Panc1 (cell line): Measurements from ENCODE around the gene LRRC49. TPM values are rescaled to one million over a fixed set of nuclear protein-coding genes. Genes with fewer than 3 reads are reported as not detected.
A peak's percentile ranks its signal among the peaks of the same experiment; 100 is the strongest.

Experiments used
- ATAC-seq: fragments of 200-7000 bp; cut with Tn5 transposase; 2 replicates; pipeline ENCODE4 v1.9.1; 2020; ENCODE audit warnings: mild to moderate bottlenecking, moderate library complexity
- Bru-seq: library from RNA; stranded (reverse); fragments of 400-500 nt; gene quantifications from one replicate; lab custom pipeline; 2021; lab: Mats Ljungman, UMichigan
- BruChase-seq, 2 experiments: library from RNA; stranded (reverse); fragments of 400-500 nt; gene quantifications; one replicate each; lab custom pipeline; 2021; lab: Mats Ljungman, UMichigan
- BruUV-seq: library from RNA; stranded (reverse); fragments of 400-500 nt; replicated peaks from 2 replicates; lab custom pipeline; 2021; lab: Mats Ljungman, UMichigan
- CTCF ChIA-PET: fragments of 300-600 bp; sonication (Branson Sonifier 250); formaldehyde crosslinking; loops from one replicate; lab custom pipeline; 2022; ENCODE audit warnings: antibody characterized with exemption; lab: Charles Lee
- POLR2A ChIA-PET: fragments of 300-600 bp; sonication (Branson Sonifier 250); formaldehyde crosslinking; loops from one replicate; lab custom pipeline; 2022; ENCODE audit warnings: antibody characterized with exemption; lab: Charles Lee
- DNase-seq: peaks from one replicate; pipeline ENCODE4 v3.0.0-alpha.2; 2010; ENCODE audit warnings: low read depth, low spot score
- H3K27ac ChIP-seq: 2 replicates; pipeline ENCODE4 v1.5.1; 2011; ENCODE audit warnings: mild to moderate bottlenecking, low read length, inconsistent platforms
- H3K27me3 ChIP-seq: fragments of 200-500 bp; sonication (Bioruptor generic); 2 replicates; pipeline ENCODE4 v1.6.0; 2014; ENCODE audit warnings: low read length, inconsistent platforms; ENCODE audit not compliant: control insufficient read depth, insufficient read depth
- H3K36me3 ChIP-seq: fragments of 200-500 bp; sonication (Bioruptor generic); 2 replicates; pipeline ENCODE4 v1.5.1; 2014; ENCODE audit warnings: inconsistent platforms, mild to moderate bottlenecking, low read length, moderate library complexity; ENCODE audit not compliant: control insufficient read depth, insufficient read depth
- H3K4me1 ChIP-seq: 2 replicates; pipeline ENCODE4 v1.5.1; 2011; ENCODE audit warnings: inconsistent platforms, mild to moderate bottlenecking, low read length, moderate library complexity; ENCODE audit not compliant: control insufficient read depth, insufficient read depth
- H3K4me3 ChIP-seq, 2 experiments: 2 replicates each; pipeline ENCODE4 v1.5.1; 2011 to 2012; ENCODE audit warnings: low read depth in 2 of 2, low read length in 2 of 2, mild to moderate bottlenecking in 2 of 2, inconsistent platforms in 1 of 2, moderate library complexity in 1 of 2
- H3K9me3 ChIP-seq: fragments of 200-500 bp; sonication (Bioruptor generic); 2 replicates; pipeline ENCODE4 v1.5.1; 2014; ENCODE audit warnings: low read depth, mild to moderate bottlenecking, inconsistent platforms, low read length, moderate library complexity; ENCODE audit not compliant: control insufficient read depth, insufficient read depth
- POLR2AphosphoS5 ChIP-seq: IDR thresholded peaks from 2 replicates; pipeline ENCODE4 v1.6.1; 2012; ENCODE audit warnings: mild to moderate bottlenecking, low read depth, low read length, moderate library complexity
- SIN3A ChIP-seq: IDR thresholded peaks from 2 replicates; pipeline ENCODE4 v1.6.1; 2012; ENCODE audit warnings: low read depth, mild to moderate bottlenecking, low read length, moderate library complexity, borderline replicate concordance; ENCODE audit not compliant: insufficient read depth
- TCF7L2 ChIP-seq: IDR thresholded peaks from 2 replicates; pipeline ENCODE4 v1.6.1; 2011; ENCODE audit warnings: mild to moderate bottlenecking, low read depth, low read length, inconsistent platforms
- in situ Hi-C: cut with HindIII; loops from 2 replicates; pipeline ENCODE4 v1.10.0; 2016; ENCODE audit warnings: low sequenced_read_pairs, low pct_unique_long_range_greater_than_20kb
- intact Hi-C: fragments of 100-400 bp; cut with micrococcal nuclease; formaldehyde crosslinking; loops from one replicate; pipeline ENCODE4 v1.10.0; 2022; ENCODE audit not compliant: unreplicated experiment
- long read RNA-seq: library from polyadenylated mRNA; unstranded; transcript quantifications from one replicate; pipeline ENCODE4 v2.0.0, GENCODE V29; 2021; ENCODE audit not compliant: unreplicated experiment
- polyA plus RNA-seq: library from polyadenylated mRNA; unstranded; fragments of >200 nt; gene quantifications from one replicate; pipeline ENCODE4 v1.2.1, GENCODE V29; 2012; ENCODE audit warnings: missing spikeins; ENCODE audit not compliant: insufficient read length
- total RNA-seq: library from RNA; stranded (reverse); gene quantifications from one replicate; pipeline ENCODE4 v1.2.1, GENCODE V29; 2021; ENCODE audit not compliant: unreplicated experiment
- TF ChIP-seq, protein P1 (sequence below), 2 experiments: IDR thresholded peaks; 2 replicates each; pipeline ENCODE4 v1.6.1; 2011 to 2012; ENCODE audit warnings: low read depth in 2 of 2, control low read depth in 1 of 2, low read length in 1 of 2, mild to moderate bottlenecking in 1 of 2, moderate library complexity in 1 of 2; ENCODE audit not compliant: insufficient read depth in 1 of 2
- TF ChIP-seq, protein P2 (sequence below): fragments of 450-650 bp; IDR thresholded peaks from 2 replicates; pipeline ENCODE4 v1.5.1; 2017; ENCODE audit warnings: mild to moderate bottlenecking

The LRRC49 gene, protein sequence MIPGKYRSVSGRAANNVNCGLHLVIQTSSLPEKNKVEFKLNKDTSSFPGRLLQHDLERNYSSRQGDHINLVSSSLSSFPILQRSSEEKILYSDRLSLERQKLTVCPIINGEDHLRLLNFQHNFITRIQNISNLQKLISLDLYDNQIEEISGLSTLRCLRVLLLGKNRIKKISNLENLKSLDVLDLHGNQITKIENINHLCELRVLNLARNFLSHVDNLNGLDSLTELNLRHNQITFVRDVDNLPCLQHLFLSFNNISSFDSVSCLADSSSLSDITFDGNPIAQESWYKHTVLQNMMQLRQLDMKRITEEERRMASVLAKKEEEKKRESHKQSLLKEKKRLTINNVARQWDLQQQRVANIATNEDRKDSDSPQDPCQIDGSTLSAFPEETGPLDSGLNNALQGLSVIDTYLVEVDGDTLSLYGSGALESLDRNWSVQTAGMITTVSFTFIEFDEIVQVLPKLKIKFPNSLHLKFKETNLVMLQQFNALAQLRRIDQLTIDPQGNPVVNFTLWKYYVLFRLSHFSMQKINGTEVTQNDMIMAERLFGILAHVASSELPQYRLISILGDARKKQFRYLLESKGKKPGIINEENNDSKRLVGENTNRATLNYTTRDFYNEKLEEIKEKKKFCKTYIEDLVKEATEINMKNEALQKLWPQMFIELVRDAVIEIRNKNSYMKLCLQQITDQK
- total RNA-seq = 8.3 TPM
- polyA plus RNA-seq = 3.3 TPM
- percentile 56 among the genes with signal in this experiment for Bru-seq, nascent RNA
- percentile 44 among the genes with signal in this experiment for BruChase-seq, experiment 1, labeled RNA remaining after a 2-hour chase
- percentile 44 among the genes with signal in this experiment for BruChase-seq, experiment 2, labeled RNA remaining after a 6-hour chase
- long read RNA-seq, transcript LRRC49-201 (16 exons, 2,784 nt) = major isoform, 6 of 9 reads
- long read RNA-seq, partial matches to known transcripts = 2 of 9 reads
- long read RNA-seq, other reads (novel, unspliced or antisense) = 1 of 9 reads

DNA sequence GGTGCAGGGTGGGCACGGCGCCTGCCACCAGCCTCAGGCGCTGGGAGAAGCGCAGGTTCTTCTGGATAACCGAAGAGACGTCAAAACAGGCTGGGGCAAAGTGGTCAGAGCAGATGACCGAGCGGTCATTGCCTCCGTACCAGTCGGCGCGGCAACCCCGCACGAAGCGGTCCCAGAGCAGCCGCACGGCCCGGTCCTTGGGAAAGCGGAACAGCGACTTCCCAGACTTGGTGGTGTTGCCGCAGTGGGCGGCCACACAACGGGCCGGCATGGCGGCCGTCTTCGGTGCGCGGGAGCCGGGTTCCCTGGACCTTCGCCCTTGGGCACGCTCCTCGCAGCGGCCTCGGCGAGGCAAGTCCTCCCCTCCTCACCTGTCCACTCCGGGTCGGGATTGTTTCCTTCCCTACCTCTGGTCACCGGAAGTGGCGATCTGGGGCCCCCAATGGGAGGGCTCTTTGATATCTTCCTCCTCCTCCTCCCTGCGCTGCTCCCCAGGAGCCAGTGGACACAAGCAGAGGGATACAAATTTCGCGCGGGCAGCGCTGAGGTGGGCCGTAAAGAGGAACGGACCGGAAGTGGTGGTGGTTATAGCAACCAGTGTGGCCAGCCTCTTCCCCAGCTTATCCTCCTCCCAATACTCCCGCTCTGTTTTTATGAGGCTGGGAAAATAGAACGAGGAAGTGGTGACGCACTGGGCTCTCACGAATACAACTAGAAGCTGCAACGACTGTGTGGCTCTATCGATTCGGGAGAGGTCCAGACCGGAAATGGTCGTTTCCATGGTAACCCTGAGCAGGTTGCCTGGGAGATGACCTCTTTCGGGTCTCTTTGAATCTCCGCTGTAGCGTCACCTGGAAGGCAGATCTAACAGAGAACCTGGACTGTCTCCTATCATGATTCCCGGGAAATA lies at the start of gene LRRC49, which contains the start of gene THAP10:
TSS of gene LRRC49 (plus strand) at position 825 of the 910 bp plus-strand sequence. CDS start at position 894, 69 bp downstream.
TSS of gene THAP10 (minus strand) at position 432 of the 910 bp plus-strand sequence. CDS start at position 271, 161 bp downstream.
- Histone ChIP-seq H3K9me3 (no peaks in the 10 kb centered on the region), H3K27me3 (no peaks in the 10 kb centered on the region), H3K36me3 (peaks cover 4% of the 10 kb centered on the region; the same call in 1 of the 2 replicates), H3K4me1 (peaks cover 14% of the 10 kb centered on the region), H3K4me3 (peak within 1 kb of the TSS; percentile 77 to 84), H3K27ac (peak within 1 kb of the TSS; percentile 83)
- DNase-seq = peak; percentile 96
- ChIA-PET CTCF (no interaction called here), POLR2A (interaction anchor here (0.6 kb wide), 2 partner anchors 11 to 46 kb away, joined by 3 to 6 read pairs; no protein-coding TSS in a partner anchor)
- peak; percentile 72 for TF ChIP-seq POLR2AphosphoS5
- peak; percentile 97 for TF ChIP-seq SIN3A
- TF ChIP-seq, protein P1, sequence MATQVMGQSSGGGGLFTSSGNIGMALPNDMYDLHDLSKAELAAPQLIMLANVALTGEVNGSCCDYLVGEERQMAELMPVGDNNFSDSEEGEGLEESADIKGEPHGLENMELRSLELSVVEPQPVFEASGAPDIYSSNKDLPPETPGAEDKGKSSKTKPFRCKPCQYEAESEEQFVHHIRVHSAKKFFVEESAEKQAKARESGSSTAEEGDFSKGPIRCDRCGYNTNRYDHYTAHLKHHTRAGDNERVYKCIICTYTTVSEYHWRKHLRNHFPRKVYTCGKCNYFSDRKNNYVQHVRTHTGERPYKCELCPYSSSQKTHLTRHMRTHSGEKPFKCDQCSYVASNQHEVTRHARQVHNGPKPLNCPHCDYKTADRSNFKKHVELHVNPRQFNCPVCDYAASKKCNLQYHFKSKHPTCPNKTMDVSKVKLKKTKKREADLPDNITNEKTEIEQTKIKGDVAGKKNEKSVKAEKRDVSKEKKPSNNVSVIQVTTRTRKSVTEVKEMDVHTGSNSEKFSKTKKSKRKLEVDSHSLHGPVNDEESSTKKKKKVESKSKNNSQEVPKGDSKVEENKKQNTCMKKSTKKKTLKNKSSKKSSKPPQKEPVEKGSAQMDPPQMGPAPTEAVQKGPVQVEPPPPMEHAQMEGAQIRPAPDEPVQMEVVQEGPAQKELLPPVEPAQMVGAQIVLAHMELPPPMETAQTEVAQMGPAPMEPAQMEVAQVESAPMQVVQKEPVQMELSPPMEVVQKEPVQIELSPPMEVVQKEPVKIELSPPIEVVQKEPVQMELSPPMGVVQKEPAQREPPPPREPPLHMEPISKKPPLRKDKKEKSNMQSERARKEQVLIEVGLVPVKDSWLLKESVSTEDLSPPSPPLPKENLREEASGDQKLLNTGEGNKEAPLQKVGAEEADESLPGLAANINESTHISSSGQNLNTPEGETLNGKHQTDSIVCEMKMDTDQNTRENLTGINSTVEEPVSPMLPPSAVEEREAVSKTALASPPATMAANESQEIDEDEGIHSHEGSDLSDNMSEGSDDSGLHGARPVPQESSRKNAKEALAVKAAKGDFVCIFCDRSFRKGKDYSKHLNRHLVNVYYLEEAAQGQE (IDR thresholded peaks at IDR 0.05; ENCODE audit: insufficient read depth in 1 of 2, low read depth in 2 of 2, low read length in 1 of 2) = no peak; a peak in 1 of 4 replicates
- peak; percentile 96 for TF ChIP-seq TCF7L2
- no TSS peak for BruUV-seq
- intact Hi-C loops (loop anchor here (10.0 kb wide), 1 partner anchor 553 kb away; no protein-coding TSS in a partner anchor), in situ Hi-C loops (no loop called here)
- peak; percentile 99 for ATAC-seq

DNA sequence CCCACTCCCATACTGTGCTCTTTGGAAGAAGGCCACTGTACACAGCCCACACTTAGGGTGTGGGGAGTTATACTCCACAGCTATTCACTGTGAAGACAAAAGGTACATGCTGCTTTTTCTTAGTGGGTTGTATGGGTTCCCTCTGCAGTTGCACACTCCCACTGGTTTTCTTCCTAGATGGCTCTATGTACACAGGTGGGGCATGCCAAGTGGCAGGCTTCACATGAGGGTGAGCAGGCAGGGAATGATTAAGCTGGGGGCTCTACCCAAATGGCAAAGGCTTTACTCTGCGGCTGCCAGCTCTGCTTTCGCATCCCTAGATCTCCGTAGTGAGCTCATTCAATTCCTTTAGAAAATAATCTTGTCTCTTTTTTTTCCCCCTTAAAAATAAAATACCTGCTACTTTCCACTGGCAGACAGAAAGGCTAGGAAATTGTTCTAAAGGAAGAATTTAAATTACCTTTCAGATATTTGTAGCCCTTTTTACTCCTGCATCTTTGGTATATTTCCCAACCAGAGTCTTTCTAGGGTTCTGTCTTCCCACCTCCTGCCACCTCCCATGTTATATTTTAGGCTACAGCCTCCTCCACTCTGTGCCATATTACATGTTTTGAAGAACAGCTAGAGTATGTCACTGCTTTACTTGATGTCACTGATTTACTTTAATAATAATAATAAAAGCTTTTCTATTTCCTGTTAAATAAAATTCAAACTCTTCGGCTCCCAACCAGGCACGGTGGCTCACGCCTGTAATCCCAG lies 46.8 kb upstream of the LRRC49 start:
- no peaks in the 10 kb centered on the region for H3K9me3 ChIP-seq
- in situ Hi-C loops = no loop called here
- CTCF ChIA-PET = no interaction called here
- H3K27me3 ChIP-seq = no peaks in the 10 kb centered on the region
- H3K27ac ChIP-seq = no peak overlapping the region
- DNase-seq (no peak), ATAC-seq (0 out of 2 replicates have a peak, but pooled peaks have one; percentile 45)
- H3K4me1 ChIP-seq = no peaks in the 10 kb centered on the region
- BruUV-seq = no TSS peak
- POLR2A ChIA-PET = interaction anchor here (0.6 kb wide), 1 partner anchor 46 kb away, joined by 6 read pairs; the partner anchor contains the start of gene THAP10
- no peak overlapping the region for H3K4me3 ChIP-seq
- H3K36me3 ChIP-seq = no peaks in the 10 kb centered on the region; the same call in none of the 2 replicates
- intact Hi-C loops = no loop called here
- TF ChIP-seq POLR2AphosphoS5 (no peak), TCF7L2 (no peak), SIN3A (no peak)
- TF ChIP-seq, protein P2, sequence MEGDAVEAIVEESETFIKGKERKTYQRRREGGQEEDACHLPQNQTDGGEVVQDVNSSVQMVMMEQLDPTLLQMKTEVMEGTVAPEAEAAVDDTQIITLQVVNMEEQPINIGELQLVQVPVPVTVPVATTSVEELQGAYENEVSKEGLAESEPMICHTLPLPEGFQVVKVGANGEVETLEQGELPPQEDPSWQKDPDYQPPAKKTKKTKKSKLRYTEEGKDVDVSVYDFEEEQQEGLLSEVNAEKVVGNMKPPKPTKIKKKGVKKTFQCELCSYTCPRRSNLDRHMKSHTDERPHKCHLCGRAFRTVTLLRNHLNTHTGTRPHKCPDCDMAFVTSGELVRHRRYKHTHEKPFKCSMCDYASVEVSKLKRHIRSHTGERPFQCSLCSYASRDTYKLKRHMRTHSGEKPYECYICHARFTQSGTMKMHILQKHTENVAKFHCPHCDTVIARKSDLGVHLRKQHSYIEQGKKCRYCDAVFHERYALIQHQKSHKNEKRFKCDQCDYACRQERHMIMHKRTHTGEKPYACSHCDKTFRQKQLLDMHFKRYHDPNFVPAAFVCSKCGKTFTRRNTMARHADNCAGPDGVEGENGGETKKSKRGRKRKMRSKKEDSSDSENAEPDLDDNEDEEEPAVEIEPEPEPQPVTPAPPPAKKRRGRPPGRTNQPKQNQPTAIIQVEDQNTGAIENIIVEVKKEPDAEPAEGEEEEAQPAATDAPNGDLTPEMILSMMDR = no peak
- TF ChIP-seq, protein P1 (IDR thresholded peaks at IDR 0.05; ENCODE audit: insufficient read depth in 1 of 2, low read depth in 2 of 2, low read length in 1 of 2) = no peak
